OCI-LY3 (cell line): ENCODE measurements around the gene APBA3.

Experiments
- CTCF ChIP-seq: fragments of 200-600, 300-600 bp; sonication (generic); IDR thresholded peaks from 2 replicates; pipeline ENCODE4 v1.5.1; 2014; ENCODE audit warnings: antibody characterized with exemption, low read length, low read depth
- EZH2phosphoT487 ChIP-seq: fragments of 200-600 bp; shearing (Covaris generic); IDR thresholded peaks from 2 replicates; pipeline ENCODE4 v1.6.1; 2018; ENCODE audit warnings: antibody characterized with exemption, mixed run types, low read depth

GRCh38 chr19:3748965-3749364 lies 12.5 kb downstream of the APBA3 start:
- TF ChIP-seq CTCF (no peak), EZH2phosphoT487 (no peak)
